AG04450 (cell line): ENCODE results near the gene RHBDL1. TPM values are rescaled to one million over a fixed set of nuclear protein-coding genes. Genes with fewer than 3 reads are reported as not detected.
"Not testable (repeated sequence)": the region's sequence is repeated elsewhere in the genome, so short reads cannot be mapped to it uniquely, and the experiment has no call there.

Experiments used
- CTCF ChIA-PET: fragments of 300-600, 350-600 bp; formaldehyde crosslinking; extraction: SDS; loops from one replicate; lab custom pipeline; 2022; ENCODE audit warnings: antibody characterized with exemption, inconsistent platforms; lab: Charles Lee
- POLR2A ChIA-PET: fragments of 350-600 bp; formaldehyde crosslinking; extraction: SDS; loops from one replicate; lab custom pipeline; 2021; ENCODE audit warnings: antibody characterized with exemption, inconsistent platforms; lab: Yijun Ruan, JAX
- DNase-seq: peaks from one replicate; pipeline ENCODE4 v3.0.0-alpha.2; 2011; ENCODE audit warnings: low read depth, low spot score
- H3K27ac ChIP-seq: one replicate; pipeline ENCODE4 v1.5.1; 2012; ENCODE audit warnings: low read depth, low read length, control low read depth
- H3K27me3 ChIP-seq: one replicate; pipeline ENCODE4 v1.6.0; 2012; ENCODE audit warnings: low read length; ENCODE audit not compliant: control insufficient read depth, insufficient read depth
- H3K4me3 ChIP-seq: 2 replicates; pipeline ENCODE4 v1.5.1; 2011; ENCODE audit warnings: mild to moderate bottlenecking, low read depth, low read length, control low read depth
- H3K9me3 ChIP-seq: 2 replicates; pipeline ENCODE4 v1.5.1; 2012; ENCODE audit warnings: low read length; ENCODE audit not compliant: control insufficient read depth, insufficient read depth
- polyA plus RNA-seq: library from polyadenylated mRNA; depleted of rRNA; stranded (reverse); fragments of >200 nt; gene quantifications from 2 replicates; pipeline ENCODE4 v1.2.3, GENCODE V29; 2011
- TF ChIP-seq, protein P1 (sequence below): IDR thresholded peaks from 2 replicates; pipeline ENCODE4 v1.5.1; 2011; ENCODE audit warnings: low read depth, low read length, control low read depth, inconsistent platforms

The RHBDL1 gene
- polyA plus RNA-seq, 1 experiment, result 1.5 TPM

DNA sequence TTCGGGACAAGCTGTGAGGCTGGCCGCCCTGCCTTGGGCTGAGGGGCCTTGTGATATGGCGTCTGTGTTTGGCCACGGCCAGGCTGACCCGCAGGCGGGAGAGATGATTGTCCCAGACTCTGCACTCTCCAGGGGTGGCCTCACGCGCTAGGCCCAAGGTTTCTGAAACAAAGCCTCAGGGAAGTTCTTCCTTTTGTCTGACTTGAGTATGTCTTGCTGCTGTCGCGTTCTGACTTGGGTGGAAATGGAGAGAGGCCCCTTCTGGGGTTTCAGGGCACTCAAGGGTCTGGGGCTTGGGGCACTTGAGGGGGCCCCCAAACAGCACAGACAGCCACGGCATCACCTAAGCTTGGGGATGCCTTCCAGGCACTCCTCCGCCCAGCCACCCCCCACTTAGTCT is 35.6 kb downstream of the RHBDL1 start:
- peaks cover 22% of the 10 kb centered on the region for H3K27me3 ChIP-seq
- no peak overlapping the region for H3K27ac ChIP-seq
- H3K4me3 ChIP-seq, result no peak overlapping the region
- ChIA-PET POLR2A (no interaction called here), CTCF (interaction anchor here (0.7 to 4.2 kb wide), 3 partner anchors 9 to 345 kb away, joined by 3 to 29 read pairs (median 20); no protein-coding TSS in a partner anchor)
- no peaks in the 10 kb centered on the region; the same call in 1 of the 2 replicates for H3K9me3 ChIP-seq
- TF ChIP-seq, protein P1, sequence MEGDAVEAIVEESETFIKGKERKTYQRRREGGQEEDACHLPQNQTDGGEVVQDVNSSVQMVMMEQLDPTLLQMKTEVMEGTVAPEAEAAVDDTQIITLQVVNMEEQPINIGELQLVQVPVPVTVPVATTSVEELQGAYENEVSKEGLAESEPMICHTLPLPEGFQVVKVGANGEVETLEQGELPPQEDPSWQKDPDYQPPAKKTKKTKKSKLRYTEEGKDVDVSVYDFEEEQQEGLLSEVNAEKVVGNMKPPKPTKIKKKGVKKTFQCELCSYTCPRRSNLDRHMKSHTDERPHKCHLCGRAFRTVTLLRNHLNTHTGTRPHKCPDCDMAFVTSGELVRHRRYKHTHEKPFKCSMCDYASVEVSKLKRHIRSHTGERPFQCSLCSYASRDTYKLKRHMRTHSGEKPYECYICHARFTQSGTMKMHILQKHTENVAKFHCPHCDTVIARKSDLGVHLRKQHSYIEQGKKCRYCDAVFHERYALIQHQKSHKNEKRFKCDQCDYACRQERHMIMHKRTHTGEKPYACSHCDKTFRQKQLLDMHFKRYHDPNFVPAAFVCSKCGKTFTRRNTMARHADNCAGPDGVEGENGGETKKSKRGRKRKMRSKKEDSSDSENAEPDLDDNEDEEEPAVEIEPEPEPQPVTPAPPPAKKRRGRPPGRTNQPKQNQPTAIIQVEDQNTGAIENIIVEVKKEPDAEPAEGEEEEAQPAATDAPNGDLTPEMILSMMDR, result no peak
- no peak for DNase-seq

DNA sequence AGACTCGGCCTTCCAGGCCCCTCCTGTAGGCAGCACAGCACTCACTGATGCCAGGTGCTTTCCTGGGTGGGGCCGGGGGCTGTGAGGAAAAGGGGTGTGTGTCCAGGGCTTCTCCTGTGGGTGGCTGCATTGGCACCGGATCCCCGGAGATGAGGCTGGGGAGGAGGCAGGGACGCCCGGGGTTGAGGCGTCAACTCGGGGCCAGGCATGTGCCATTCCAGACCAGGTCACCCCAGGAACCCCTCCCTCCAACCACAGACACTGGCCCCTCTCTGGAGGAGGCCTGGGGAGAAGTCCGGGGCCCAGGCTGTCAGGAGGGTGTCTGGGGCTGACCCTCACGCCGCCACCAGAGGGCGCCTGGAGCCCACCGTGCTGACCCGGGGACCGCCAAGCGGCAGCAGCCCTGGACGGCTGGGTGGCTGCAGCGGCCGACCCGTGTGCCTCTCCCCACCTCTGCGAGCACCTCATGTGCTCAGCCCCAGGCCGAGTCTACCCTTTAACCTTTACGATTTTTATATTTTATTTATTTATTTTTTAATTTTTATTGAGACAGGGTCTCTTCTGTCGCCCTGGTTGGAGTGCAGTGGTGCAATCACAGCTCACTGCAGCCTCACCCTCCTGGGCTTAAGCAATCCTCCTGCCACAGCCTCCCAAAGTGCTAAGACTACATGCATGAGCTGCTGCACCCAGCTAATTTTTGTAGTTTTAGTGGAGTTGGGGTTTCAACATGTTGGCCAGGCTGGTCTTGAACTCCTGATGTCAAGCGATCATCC is 36.3 kb downstream of the RHBDL1 start:
- ChIA-PET POLR2A (interaction anchor here (1.2 to 1.6 kb wide), 2 partner anchors 10 to 14 kb away, joined by 6 to 7 read pairs; partner anchors contain the start of genes ANTKMT and CCDC78), CTCF (interaction anchor here (0.6 to 4.2 kb wide), 13 partner anchors 8 to 391 kb away, joined by 3 to 29 read pairs (median 4); partner anchors contain the start of gene CHTF18)
- Histone ChIP-seq H3K9me3 (no peaks in the 10 kb centered on the region; the same call in 1 of the 2 replicates), H3K27ac (no peak overlapping the region), H3K27me3 (peaks cover 15% of the 10 kb centered on the region), H3K4me3 (no peak overlapping the region)
- DNase-seq, result no peak
- TF ChIP-seq, protein P1, result peak; percentile 88

DNA sequence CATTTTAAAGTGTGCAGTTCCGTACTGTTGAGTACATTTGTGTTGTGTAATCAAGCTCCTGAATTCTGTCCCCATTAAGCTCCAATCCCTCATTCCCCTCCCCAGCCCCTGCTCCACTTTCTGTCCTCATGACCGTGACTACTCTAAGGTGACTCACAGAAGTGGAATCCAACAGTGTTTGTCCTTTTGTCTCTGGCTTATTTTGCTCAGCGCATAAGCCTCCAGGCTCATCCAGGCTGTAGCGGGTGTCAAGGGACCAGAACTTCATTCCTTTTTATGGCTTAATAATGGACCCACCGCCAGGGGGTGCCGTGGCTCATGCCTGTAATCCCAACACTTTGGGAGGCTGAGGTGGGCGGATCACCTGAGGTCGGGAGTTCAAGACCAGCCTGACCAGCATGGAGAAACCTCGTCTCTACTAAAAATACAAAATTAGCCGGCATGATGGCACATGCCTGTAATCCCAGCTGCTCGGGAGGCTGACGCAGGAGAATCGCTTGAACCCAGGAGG is 37.3 kb downstream of the RHBDL1 start:
- TF ChIP-seq, protein P1, result peak; percentile 52
- H3K27me3 ChIP-seq, H3K9me3 ChIP-seq, H3K4me3 ChIP-seq: not testable (repeated sequence)
- CTCF ChIA-PET, result interaction anchor here (0.8 to 4.2 kb wide), 11 partner anchors 9 to 390 kb away, joined by 3 to 29 read pairs (median 4); partner anchors contain the start of gene CHTF18
- peak; percentile 84 for DNase-seq
- peak overlapping the region; percentile 57 for H3K27ac ChIP-seq
- POLR2A ChIA-PET, result interaction anchor here (0.9 to 1.6 kb wide), 3 partner anchors 9 to 32 kb away, joined by 4 to 7 read pairs (median 6); partner anchors contain the start of genes ANTKMT and CCDC78

DNA sequence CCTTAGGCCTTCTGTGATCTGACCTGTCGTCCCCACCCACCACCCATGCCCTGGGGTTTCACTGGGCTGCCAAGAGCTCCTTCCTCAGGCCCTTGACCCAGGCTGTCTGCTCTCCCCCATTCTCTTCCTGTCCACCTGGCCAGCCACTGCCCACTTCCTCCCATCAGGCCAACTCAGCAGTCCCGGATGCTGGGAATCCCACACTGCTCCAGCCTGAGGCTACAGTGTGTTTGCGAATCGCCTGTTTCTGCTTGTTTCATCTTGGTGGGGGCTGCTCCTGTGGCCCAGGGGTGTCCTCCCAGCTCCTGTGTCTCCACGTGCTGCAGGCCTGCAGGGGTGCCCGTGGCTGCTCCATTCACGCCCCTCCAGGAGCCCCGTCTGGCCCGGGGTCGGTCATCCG is 38.6 kb downstream of the RHBDL1 start:
- Histone ChIP-seq H3K4me3 (no peak overlapping the region), H3K27me3 (no peaks in the 10 kb centered on the region), H3K27ac (no peak overlapping the region), H3K9me3 (no peaks in the 10 kb centered on the region; the same call in 1 of the 2 replicates)
- CTCF ChIA-PET, result interaction anchor here (0.7 kb wide), 1 partner anchor 72 kb away, joined by 3 read pairs; no protein-coding TSS in a partner anchor
- TF ChIP-seq, protein P1, result no peak
- DNase-seq, result no peak
- POLR2A ChIA-PET, result no interaction called here
